ENCODE measurements around the gene P2RX5. TPM values are rescaled to one million over a fixed set of nuclear protein-coding genes. Genes with fewer than 3 reads are reported as not detected.

P2RX5 gene
- total and polyA plus RNA-seq, 2 donors (not counting 3 experiments of a cell fraction or from before 2014, with no cell fraction given) = 0.19 to 0.22 TPM

DNA sequence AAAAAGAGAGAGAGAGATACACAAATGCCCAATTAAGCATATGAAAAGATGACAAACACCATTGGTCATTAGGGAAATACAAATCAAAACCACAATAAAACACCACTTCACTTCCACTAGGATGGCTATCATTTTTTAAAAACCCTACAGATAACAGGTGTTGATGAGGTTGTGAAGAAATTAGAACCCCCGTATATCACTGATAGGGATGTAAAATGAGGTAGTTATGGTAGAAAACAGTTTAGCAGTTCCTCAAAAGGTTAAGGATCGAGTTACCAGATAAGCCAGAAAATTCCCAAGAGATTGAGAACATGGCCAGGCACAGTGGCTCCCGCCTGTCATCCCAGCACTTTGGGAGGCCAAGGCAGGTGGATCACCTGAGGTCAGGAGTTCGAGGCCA is 2.8 kb downstream of the P2RX5 start:
- Histone ChIP-seq H4K20me1 (replicated peaks; ENCODE audit: control insufficient read depth, extremely low read depth, insufficient read depth, low read length) (no peaks in the 10 kb centered on the region), H3K36me3 (ENCODE audit: control insufficient read depth in 2 of 2, extremely low read depth in 1 of 2, insufficient read depth in 2 of 2, low read length in 2 of 2) (no peaks in the 10 kb centered on the region), H3K27me3 (ENCODE audit: control insufficient read depth in 2 of 2, insufficient read depth in 2 of 2, low read length in 2 of 2) (peaks cover 21 to 22% of the 10 kb centered on the region in 2 experiments), H3K4me1 (ENCODE audit: control insufficient read depth, extremely low read depth, insufficient read depth, low read length) (peaks cover 5% of the 10 kb centered on the region), H2AFZ (ENCODE audit: low read depth, low read length) (no peak overlapping the region), H3K27ac (ENCODE audit: insufficient read depth, low read depth, low read length) (no peak overlapping the region), H3K4me2 (ENCODE audit: insufficient read depth, low read length) (no peak overlapping the region), H3K4me3 (replicated peaks in 1 of 3; ENCODE audit: insufficient read depth in 1 of 3, low read depth in 1 of 3, low read length in 3 of 3) (no peak overlapping the region), H3K9ac (replicated peaks; ENCODE audit: extremely low read depth, insufficient read depth, low read length) (no peak overlapping the region), H3K9me3 (replicated peaks; ENCODE audit: control insufficient read depth, insufficient read depth, low read length) (no peaks in the 10 kb centered on the region), H3K9me1 (replicated peaks; ENCODE audit: control insufficient read depth, extremely low read depth, insufficient read depth, low read length) (no peaks in the 10 kb centered on the region), H3K79me2 (ENCODE audit: control insufficient read depth, insufficient read depth, low read length) (no peaks in the 10 kb centered on the region)
- no peak for TF ChIP-seq POLR2A (IDR thresholded peaks at IDR 0.05; ENCODE audit: low read depth, low read length)
- no peak for TF ChIP-seq FOS (IDR thresholded peaks at IDR 0.05; ENCODE audit: borderline replicate concordance, insufficient read depth, low read length)
- no peak for TF ChIP-seq MYC (IDR thresholded peaks at IDR 0.05; ENCODE audit: low read depth, low read length)
- TF ChIP-seq, protein P1, sequence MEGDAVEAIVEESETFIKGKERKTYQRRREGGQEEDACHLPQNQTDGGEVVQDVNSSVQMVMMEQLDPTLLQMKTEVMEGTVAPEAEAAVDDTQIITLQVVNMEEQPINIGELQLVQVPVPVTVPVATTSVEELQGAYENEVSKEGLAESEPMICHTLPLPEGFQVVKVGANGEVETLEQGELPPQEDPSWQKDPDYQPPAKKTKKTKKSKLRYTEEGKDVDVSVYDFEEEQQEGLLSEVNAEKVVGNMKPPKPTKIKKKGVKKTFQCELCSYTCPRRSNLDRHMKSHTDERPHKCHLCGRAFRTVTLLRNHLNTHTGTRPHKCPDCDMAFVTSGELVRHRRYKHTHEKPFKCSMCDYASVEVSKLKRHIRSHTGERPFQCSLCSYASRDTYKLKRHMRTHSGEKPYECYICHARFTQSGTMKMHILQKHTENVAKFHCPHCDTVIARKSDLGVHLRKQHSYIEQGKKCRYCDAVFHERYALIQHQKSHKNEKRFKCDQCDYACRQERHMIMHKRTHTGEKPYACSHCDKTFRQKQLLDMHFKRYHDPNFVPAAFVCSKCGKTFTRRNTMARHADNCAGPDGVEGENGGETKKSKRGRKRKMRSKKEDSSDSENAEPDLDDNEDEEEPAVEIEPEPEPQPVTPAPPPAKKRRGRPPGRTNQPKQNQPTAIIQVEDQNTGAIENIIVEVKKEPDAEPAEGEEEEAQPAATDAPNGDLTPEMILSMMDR (IDR thresholded peaks at IDR 0.05; ENCODE audit: extremely low read depth in 1 of 2, insufficient read depth in 1 of 2, low read depth in 1 of 2, low read length in 2 of 2) = no peak
- TF ChIP-seq POLR2AphosphoS5 (IDR thresholded peaks at IDR 0.05; ENCODE audit: insufficient read depth, low read depth, low read length) = no peak
- TF ChIP-seq EZH2 (IDR thresholded peaks at IDR 0.05; ENCODE audit: borderline replicate concordance, low read depth, low read length, severe bottlenecking) = no peak
- TF ChIP-seq, protein P2, sequence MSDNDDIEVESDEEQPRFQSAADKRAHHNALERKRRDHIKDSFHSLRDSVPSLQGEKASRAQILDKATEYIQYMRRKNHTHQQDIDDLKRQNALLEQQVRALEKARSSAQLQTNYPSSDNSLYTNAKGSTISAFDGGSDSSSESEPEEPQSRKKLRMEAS (IDR thresholded peaks at IDR 0.05; ENCODE audit: insufficient read depth, insufficient read length) = no peak
- dilution Hi-C loops (cut with MboI; ENCODE audit: extremely low pct_ligation_motif_present, low sequenced_read_pairs) (no loop called here), intact Hi-C loops (cut with micrococcal nuclease) (no loop called here)
- ChIA-PET CTCF (no interaction called here), POLR2A (no interaction called here)
- DNase-seq (ENCODE audit: low read depth, low spot score) (no peak), FAIRE-seq (no peak)
- BruUV-seq (replicated peaks) = no TSS peak

All from endothelial cell of umbilical vein (primary cell).